MM.1S (cell line): ENCODE results near the gene KRT32.

Experiments used
- CTCF ChIP-seq: fragments of 300-600 bp; sonication (generic); IDR thresholded peaks from 2 replicates; pipeline ENCODE4 v1.5.1; 2016; ENCODE audit warnings: antibody characterized with exemption, low read length, mixed read lengths
- EZH2phosphoT487 ChIP-seq: fragments of 300-600 bp; sonication (generic); IDR thresholded peaks from 2 replicates; pipeline ENCODE4 v1.6.1; 2018; ENCODE audit warnings: antibody characterized with exemption, low read length

- no peak for TF ChIP-seq CTCF
- TF ChIP-seq EZH2phosphoT487, result no peak
Measured at GRCh38 chr17:41418116-41418860, 48.9 kb downstream of the KRT32 start.
